Activated CD8-positive, alpha-beta memory T cell treated with anti-CD3 and anti-CD28 coated beads for 24 hours (primary cell): ENCODE data around the gene BMPR1B.
"Not testable (repeated sequence)": the region's sequence is repeated elsewhere in the genome, so short reads cannot be mapped to it uniquely, and the experiment has no call there.

Experiments
- DNase-seq: peaks from one replicate; pipeline ENCODE4 v3.0.0-alpha.2; 2020

BMPR1B gene

GRCh38 chr4:95158045-95158444, 400.3 kb downstream of the BMPR1B start:
- DNase-seq, result no peak

- DNase-seq, result no peak
These were observed 400.9 kb downstream of the BMPR1B start for GRCh38 chr4:95158626-95159025.

- DNase-seq, result no peak
These were observed 401.6 kb downstream of the BMPR1B start for GRCh38 chr4:95159384-95159783.

GRCh38 chr4:95161781-95162469, 404.2 kb downstream of the BMPR1B start:
- DNase-seq, result no peak

GRCh38 chr4:95162867-95163266, 405.1 kb downstream of the BMPR1B start:
- DNase-seq, result no peak

GRCh38 chr4:95165926-95166524, 408.3 kb downstream of the BMPR1B start:
- DNase-seq, result no peak

GRCh38 chr4:95167805-95168204, 410.1 kb downstream of the BMPR1B start:
- no peak for DNase-seq

- DNase-seq, result no peak
These were observed 412.4 kb downstream of the BMPR1B start for GRCh38 chr4:95170176-95170575.

- DNase-seq, result not testable (repeated sequence)
These were observed 413.6 kb downstream of the BMPR1B start for GRCh38 chr4:95171377-95171776.

GRCh38 chr4:95178938-95179337, 421.2 kb downstream of the BMPR1B start:
- no peak for DNase-seq

GRCh38 chr4:95180531-95181242, 422.9 kb downstream of the BMPR1B start:
- no peak for DNase-seq

GRCh38 chr4:95181243-95181995, 423.7 kb downstream of the BMPR1B start:
- DNase-seq, result no peak

GRCh38 chr4:95181996-95182306, 424.2 kb downstream of the BMPR1B start:
- DNase-seq, result no peak

- DNase-seq, result no peak
These were observed 426.1 kb downstream of the BMPR1B start for GRCh38 chr4:95183656-95184408.

- no peak for DNase-seq
These were observed 428.9 kb downstream of the BMPR1B start for GRCh38 chr4:95186666-95187065.

GRCh38 chr4:95188701-95189370, 431.1 kb downstream of the BMPR1B start:
- DNase-seq, result no peak

- DNase-seq, result no peak
These were observed 433.1 kb downstream of the BMPR1B start for GRCh38 chr4:95190751-95191436.

- no peak for DNase-seq
These were observed 433.8 kb downstream of the BMPR1B start for GRCh38 chr4:95191537-95191936.

GRCh38 chr4:95193391-95194224, 435.9 kb downstream of the BMPR1B start:
- no peak for DNase-seq

- DNase-seq, result no peak
These were observed 439.6 kb downstream of the BMPR1B start for GRCh38 chr4:95197353-95197752.

- no peak for DNase-seq
These were observed 441.2 kb downstream of the BMPR1B start for GRCh38 chr4:95198961-95199360.
